K562 (cell line): Measurements from ENCODE around the gene AMOTL1. TPM values are rescaled to one million over a fixed set of nuclear protein-coding genes. Genes with fewer than 3 reads are reported as not detected.

ENCODE experiments used
- HCFC1 ChIP-seq: IDR thresholded peaks from 2 replicates; pipeline ENCODE4 v1.6.1; 2012; ENCODE audit warnings: low read depth, low read length, improper control_type of control experiment
- HINFP ChIP-seq: fragments of 450-650 bp; conservative IDR thresholded peaks from 2 replicates; pipeline ENCODE4 v1.6.1; 2016; ENCODE audit warnings: missing genetic modification characterization, low read depth, mild to moderate bottlenecking, control low read depth, missing compliant biosample characterization
- MAZ ChIP-seq, 2 experiments: fragments of 450-650 bp in 1 of 2; sonication (generic) in 1 of 2; formaldehyde crosslinking; IDR thresholded peaks in 1 of 2; conservative IDR thresholded peaks in 1 of 2; 2 replicates each; pipeline versions ENCODE4 v1.4.0 to v1.5.0; 2020; ENCODE audit warnings: mild to moderate bottlenecking in 1 of 2, missing genetic modification reagents in 1 of 2
- NELFE ChIP-seq: IDR thresholded peaks from 2 replicates; pipeline ENCODE4 v1.6.1; 2011; ENCODE audit warnings: mild to moderate bottlenecking; ENCODE audit not compliant: insufficient read depth, insufficient read length
- NEUROD1 ChIP-seq: fragments of 150-350 bp; IDR thresholded peaks from 2 replicates; pipeline ENCODE4 v1.6.1; 2014; ENCODE audit warnings: borderline replicate concordance, low read length, low read depth; ENCODE audit not compliant: partially characterized antibody
- PURB ChIP-seq: sonication (generic); formaldehyde crosslinking; IDR thresholded peaks from 2 replicates; pipeline ENCODE4 v1.9.0; 2021; ENCODE audit warnings: low read depth, mild to moderate bottlenecking, missing genetic modification reagents
- PYGO2 ChIP-seq: fragments of 450-650 bp; IDR thresholded peaks from 2 replicates; pipeline ENCODE4 v1.6.1; 2016; ENCODE audit warnings: mild to moderate bottlenecking, missing genetic modification characterization, moderate library complexity, missing compliant biosample characterization
- TAF1 ChIP-seq: IDR thresholded peaks from 2 replicates; pipeline ENCODE4 v1.6.1; 2011; ENCODE audit warnings: mild to moderate bottlenecking, low read length, moderate library complexity; ENCODE audit not compliant: insufficient read depth, control insufficient read depth, severe bottlenecking; ENCODE audit errors: extremely low read depth
- UBTF ChIP-seq, 2 experiments: IDR thresholded peaks; 2 replicates each; pipeline ENCODE4 v1.6.1; 2012; ENCODE audit warnings: improper control_type of control experiment in 2 of 2, low read depth in 2 of 2, low read length in 2 of 2, borderline replicate concordance in 1 of 2
- ZBTB17 ChIP-seq: fragments of 450-650 bp; formaldehyde crosslinking; IDR thresholded peaks from 2 replicates; pipeline ENCODE4 v1.4.0; 2020; ENCODE audit warnings: mild to moderate bottlenecking
- ZNF174 ChIP-seq: fragments of 250-450 bp; sonication (Bioruptor Pico); IDR thresholded peaks from 2 replicates; pipeline ENCODE4 v1.4.0; 2020; ENCODE audit warnings: mild to moderate bottlenecking
- ZNF766 ChIP-seq: fragments of 200-800 bp; sonication (Bioruptor generic); conservative IDR thresholded peaks from 2 replicates; pipeline ENCODE4 v1.6.1; 2016; ENCODE audit warnings: missing genetic modification characterization, missing compliant biosample characterization
- polyA plus RNA-seq, 8 experiments: library from polyadenylated mRNA; depleted of rRNA in 4 of 8; stranded (reverse) in 5 of 8; unstranded in 3 of 8; fragments of >200 nt; fragmentation: Nextera tagmentation in 2 of 8; fragmentation: Illumina TruSeq in 1 of 8; extraction: Ambion mirVana in 2 of 8; extraction: Trizol in 1 of 8; gene quantifications; 2 replicates each; pipeline versions ENCODE4 v1.2.1 to v1.2.3, GENCODE V29; 2011 to 2014; ENCODE audit warnings: inconsistent platforms in 1 of 8, missing spikeins in 1 of 8
- total RNA-seq, 7 experiments: library from RNA; depleted of rRNA in 6 of 7; stranded (reverse); fragments of >200 nt in 6 of 7; fragmentation: Illumina TruSeq in 2 of 7; extraction: Trizol in 2 of 7; gene quantifications; 2 replicates each; pipeline versions ENCODE4 v1.2.1 to v1.2.3, GENCODE V29; 2011 to 2021; ENCODE audit warnings: low replicate concordance in 1 of 7
- TF ChIP-seq, protein P1 (sequence below): fragments of 250-450 bp; sonication (Bioruptor Pico); IDR thresholded peaks from 2 replicates; pipeline ENCODE4 v1.4.0; 2020; ENCODE audit warnings: mild to moderate bottlenecking
- TF ChIP-seq, protein P2 (sequence below): fragments of 250-450 bp; sonication (Bioruptor Pico); IDR thresholded peaks from 2 replicates; pipeline ENCODE4 v1.5.0; 2022; ENCODE audit warnings: mild to moderate bottlenecking
- TF ChIP-seq, protein P3 (sequence below): fragments of 250-450 bp; sonication (Bioruptor Pico); IDR thresholded peaks from 2 replicates; pipeline ENCODE4 v1.8.0; 2022; ENCODE audit warnings: moderate library complexity, mild to moderate bottlenecking, inconsistent platforms

The AMOTL1 gene
- total and polyA plus RNA-seq, 9 of the 15 experiments (the other 6 are each of a cell fraction or from before 2014, with no cell fraction given), result 4.0 to 35.4 (median 14.0) TPM

- TF ChIP-seq UBTF (IDR thresholded peaks at IDR 0.05; ENCODE audit: borderline replicate concordance in 1 of 2, low read depth in 2 of 2, low read length in 2 of 2) (no peak), HCFC1 (no peak), TAF1 (no peak), NEUROD1 (no peak), ZNF174 (CRISPR knock-in tag) (no peak), ZBTB17 (no peak), NELFE (no peak), MAZ (CRISPR knock-in tag; conservative IDR thresholded peaks at IDR 0.05 in 1 of 2, IDR thresholded peaks at IDR 0.05 in 1 of 2) (0 out of 4 replicates have a peak, but pooled peaks of 1 of the 2 experiments have one; percentile 25), ZNF766 (CRISPR knock-in tag) (0 out of 2 replicates have a peak, but pooled peaks have one; percentile 31), HINFP (tag) (peak; percentile 42; the same call in 1 of the 2 replicates), PYGO2 (tag) (no peak; the same call in 1 of the 2 replicates), PURB (CRISPR knock-in tag) (no peak)
- TF ChIP-seq, protein P1, sequence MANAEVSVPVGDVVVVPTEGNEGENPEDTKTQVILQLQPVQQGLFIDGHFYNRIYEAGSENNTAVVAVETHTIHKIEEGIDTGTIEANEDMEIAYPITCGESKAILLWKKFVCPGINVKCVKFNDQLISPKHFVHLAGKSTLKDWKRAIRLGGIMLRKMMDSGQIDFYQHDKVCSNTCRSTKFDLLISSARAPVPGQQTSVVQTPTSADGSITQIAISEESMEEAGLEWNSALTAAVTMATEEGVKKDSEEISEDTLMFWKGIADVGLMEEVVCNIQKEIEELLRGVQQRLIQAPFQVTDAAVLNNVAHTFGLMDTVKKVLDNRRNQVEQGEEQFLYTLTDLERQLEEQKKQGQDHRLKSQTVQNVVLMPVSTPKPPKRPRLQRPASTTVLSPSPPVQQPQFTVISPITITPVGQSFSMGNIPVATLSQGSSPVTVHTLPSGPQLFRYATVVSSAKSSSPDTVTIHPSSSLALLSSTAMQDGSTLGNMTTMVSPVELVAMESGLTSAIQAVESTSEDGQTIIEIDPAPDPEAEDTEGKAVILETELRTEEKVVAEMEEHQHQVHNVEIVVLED (CRISPR knock-in tag), result no peak
- TF ChIP-seq, protein P2, sequence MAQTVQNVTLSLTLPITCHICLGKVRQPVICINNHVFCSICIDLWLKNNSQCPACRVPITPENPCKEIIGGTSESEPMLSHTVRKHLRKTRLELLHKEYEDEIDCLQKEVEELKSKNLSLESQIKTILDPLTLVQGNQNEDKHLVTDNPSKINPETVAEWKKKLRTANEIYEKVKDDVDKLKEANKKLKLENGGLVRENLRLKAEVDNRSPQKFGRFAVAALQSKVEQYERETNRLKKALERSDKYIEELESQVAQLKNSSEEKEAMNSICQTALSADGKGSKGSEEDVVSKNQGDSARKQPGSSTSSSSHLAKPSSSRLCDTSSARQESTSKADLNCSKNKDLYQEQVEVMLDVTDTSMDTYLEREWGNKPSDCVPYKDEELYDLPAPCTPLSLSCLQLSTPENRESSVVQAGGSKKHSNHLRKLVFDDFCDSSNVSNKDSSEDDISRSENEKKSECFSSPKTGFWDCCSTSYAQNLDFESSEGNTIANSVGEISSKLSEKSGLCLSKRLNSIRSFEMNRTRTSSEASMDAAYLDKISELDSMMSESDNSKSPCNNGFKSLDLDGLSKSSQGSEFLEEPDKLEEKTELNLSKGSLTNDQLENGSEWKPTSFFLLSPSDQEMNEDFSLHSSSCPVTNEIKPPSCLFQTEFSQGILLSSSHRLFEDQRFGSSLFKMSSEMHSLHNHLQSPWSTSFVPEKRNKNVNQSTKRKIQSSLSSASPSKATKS (CRISPR knock-in tag), result no peak
- TF ChIP-seq, protein P3, sequence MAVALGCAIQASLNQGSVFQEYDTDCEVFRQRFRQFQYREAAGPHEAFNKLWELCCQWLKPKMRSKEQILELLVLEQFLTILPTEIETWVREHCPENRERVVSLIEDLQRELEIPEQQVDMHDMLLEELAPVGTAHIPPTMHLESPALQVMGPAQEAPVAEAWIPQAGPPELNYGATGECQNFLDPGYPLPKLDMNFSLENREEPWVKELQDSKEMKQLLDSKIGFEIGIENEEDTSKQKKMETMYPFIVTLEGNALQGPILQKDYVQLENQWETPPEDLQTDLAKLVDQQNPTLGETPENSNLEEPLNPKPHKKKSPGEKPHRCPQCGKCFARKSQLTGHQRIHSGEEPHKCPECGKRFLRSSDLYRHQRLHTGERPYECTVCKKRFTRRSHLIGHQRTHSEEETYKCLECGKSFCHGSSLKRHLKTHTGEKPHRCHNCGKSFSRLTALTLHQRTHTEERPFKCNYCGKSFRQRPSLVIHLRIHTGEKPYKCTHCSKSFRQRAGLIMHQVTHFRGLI (CRISPR knock-in tag), result no peak
Measured at GRCh38 chr11:94731880-94732601, 36.1 kb upstream of the AMOTL1 start (continued).
